Mesenteric fat pad (tissue), 1 donor: Measurements from ENCODE around the gene TSPAN13. TPM values are rescaled to one million over a fixed set of nuclear protein-coding genes. Genes with fewer than 3 reads are reported as not detected.

Experiments
- DNase-seq: peaks from one replicate; pipeline ENCODE4 v3.0.0-alpha.2; 2020; ENCODE audit warnings: low spot score
- total RNA-seq: library from RNA; stranded (reverse); fragmentation: NEBNext Ultra II Directional; extraction: Animal tissue kit (Norgen Biotek cat#: 25700); gene quantifications from one replicate; pipeline ENCODE4 v1.2.1, GENCODE V29; 2021
- donor health status: DM: yes; HTN: yes; CAD: no.

Gene TSPAN13
- total RNA-seq, 1 donor from 2014 or later, result 49.9 TPM

DNA sequence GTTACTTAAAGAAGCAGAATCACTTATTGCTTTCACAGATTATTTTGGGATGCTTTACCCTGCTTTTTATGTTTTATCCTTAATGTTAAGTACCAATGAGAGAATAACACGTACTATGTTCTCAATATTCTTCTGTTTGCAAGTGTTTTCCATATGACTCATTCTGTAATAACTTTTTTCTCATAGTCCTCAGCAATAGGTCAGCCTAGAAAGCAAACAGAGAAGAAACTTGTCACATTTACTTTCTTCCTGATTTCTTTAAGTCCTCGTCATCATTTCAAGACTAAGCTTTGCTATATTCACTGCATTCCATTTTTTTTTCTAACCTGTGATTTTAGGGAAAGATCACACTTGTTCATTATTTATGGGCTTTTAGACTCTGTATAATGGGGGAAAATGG is 58.0 kb downstream of the TSPAN13 start:
- no peak for DNase-seq

DNA sequence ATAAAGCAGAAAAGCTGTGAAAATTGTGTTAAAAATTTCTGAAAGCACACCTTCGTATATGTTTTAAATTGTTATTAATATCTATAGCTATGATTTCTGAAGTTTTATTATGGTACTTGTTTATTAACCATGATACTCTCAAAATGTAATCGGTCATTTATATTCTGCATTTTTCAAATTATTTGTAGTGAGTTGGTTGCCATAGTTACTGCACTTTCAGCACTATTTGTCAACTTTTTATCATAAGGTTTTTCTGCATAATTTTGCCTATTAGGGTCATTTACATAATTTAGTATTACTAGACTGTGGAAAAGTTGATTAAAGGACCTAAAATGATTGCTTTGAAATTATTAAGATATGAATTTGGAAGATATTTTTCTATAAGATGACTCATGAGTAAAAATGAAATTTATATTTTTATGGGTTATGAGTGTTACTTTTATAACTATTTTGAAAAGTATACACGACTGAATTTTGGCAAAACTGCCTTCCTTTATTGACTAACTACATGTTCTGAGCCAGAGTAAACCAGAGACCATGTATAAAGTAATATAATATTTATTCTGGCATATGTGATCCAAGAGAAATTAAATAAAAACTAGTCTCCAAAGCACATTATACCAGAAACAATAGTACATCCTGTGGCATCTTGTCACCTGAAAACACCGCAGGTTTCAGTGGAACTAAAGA is 59.1 kb downstream of the TSPAN13 start:
- no peak for DNase-seq

DNA sequence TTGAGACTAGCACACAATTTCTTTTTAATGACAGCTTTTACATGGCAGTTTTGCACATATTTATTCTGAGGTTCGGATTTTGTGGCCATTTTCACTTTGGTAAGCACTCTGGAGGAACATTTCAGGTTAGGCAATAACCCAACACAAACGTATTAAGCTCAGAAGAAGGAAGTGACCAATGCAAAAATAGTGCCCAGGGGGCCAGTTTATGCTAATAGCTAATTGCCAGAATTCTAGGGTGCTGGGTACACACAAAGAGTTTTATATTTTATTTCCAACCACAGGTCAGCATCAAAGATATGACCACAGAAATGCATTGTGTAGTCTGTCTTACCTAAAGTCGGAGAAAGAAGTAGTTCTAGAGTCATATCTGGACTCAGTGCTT is 59.7 kb downstream of the TSPAN13 start:
- no peak for DNase-seq

DNA sequence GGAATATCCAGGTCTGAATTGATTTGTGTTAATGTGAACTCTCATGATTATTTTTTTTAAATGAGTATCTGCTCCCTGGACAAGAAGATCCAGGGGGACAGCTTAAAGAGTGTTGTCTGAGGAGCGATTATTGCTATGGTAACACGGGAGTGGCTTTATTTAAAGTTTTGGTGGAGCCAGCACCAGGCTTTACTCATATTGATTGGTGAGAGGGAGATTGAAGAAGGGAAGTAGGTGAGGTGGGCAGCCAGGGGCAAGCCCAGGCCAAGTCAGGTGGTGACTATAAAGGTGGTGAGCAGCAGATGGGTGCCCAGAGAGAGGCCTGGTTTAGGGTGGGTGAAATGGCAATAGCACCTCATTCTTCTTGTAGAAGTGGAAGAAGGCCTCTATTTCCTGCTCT is 61.4 kb downstream of the TSPAN13 start:
- DNase-seq, result no peak

DNA sequence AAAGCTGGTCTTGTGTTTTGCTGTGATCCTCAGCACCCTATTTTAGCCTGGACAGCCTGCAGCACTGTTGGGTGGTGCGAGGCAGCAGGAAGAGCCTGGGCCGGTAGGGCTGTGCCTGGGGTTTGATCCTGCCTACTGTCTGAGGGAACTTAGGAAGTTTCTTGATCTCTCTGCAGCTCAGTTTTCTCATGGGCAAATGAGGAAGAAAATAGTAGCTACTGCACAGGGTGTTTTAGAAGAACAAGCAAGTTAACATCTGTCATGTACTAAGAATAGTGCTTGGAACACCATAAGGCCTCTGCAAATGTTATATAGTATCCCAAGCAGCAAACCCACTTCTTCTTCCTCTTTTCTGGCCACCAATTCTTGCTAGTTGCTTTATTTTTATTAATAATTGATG is 63.3 kb downstream of the TSPAN13 start:
- DNase-seq, result no peak

DNA sequence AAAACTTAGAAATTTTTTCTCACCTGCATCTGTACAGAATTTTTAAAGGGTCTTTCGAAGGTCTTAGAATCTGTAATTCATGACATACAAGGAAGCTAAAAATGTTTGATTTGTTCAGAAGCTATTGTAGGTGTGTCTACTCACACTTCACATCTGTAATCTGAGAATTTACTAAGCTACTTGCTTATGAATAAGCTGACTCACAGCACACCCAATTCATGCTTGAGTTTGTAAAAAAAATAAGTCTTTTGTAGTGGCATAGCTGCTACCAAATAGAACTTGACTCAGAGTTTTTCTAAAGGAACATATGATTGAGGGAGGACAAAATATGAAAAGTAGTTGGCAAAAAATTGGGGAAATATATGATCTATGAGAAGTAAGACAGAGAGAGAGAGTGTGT is 64.0 kb downstream of the TSPAN13 start:
- no peak for DNase-seq

DNA sequence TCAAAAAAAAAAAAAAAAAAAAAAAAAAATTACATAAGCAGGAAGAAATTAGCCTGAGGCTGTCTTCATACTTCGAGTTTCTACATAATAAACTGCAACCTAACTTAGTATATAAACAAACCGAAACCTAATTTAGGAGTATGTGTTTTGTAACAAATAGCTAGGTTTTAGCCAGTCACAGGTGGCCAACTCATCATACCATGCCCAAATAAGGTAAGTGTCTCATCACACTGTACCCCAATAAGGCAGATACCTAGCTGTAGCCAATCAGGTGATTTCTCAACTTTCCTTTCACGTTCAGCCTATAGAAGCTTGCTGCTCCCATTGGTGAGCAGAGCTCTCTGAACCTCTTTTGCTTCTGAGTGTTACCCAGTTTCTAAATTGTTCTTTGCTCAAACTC is 65.2 kb downstream of the TSPAN13 start:
- no peak for DNase-seq

DNA sequence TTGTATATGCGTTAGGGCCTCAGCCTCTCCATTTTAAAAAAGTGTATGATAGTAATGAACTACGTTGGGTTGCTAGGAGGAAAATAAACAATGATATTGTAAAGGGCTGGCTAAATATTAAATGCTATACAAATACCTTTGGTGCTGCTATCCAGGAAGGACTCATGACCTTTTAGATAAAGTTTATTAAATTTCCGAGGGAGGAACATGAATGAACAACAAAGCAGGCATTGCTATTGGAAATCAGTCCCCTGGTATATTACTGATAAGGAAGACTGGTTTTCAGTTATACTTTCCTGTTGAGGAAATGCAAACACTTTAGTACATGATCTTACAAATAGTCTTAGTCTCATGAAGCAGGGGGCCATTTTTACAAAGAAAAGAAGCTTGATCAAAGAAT is 68.5 kb downstream of the TSPAN13 start:
- no peak for DNase-seq

DNA sequence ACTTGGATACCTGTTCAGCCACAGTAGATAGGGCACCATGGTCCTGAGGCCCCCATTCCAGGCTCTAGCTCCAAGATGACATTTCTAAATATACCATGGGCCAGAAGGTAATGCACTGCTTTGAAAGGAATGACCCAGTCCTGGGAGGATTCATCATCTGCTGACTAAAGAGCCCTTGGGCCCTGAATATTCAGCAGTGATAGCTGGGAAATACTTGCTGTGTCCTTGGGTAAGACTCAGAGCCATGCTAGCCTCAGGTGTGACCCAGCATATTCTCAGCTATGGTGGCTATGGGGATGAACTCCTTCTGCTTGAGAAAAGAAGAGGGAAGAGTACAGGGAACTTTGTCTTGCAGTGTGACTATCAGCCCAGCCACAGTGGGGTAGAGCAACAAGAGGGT is 72.5 kb downstream of the TSPAN13 start:
- no peak for DNase-seq

DNA sequence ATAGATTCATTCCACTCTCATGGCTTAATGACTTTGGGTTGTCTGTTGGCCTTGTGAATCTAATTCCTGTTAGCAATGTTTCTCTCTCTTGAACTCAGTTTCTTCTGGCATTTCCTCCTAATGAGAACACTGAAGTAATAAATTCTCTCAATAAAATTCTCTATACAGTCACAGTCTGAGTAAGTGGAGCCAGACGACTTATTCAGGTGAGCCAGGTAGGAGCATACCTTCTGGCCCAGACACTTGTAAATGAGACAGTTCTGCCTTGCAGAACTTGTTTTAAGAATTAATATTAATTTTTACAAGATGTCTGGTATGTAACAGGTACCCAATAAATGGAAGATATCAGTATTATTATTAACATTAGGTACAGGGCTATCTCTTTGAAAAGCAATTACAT is 79.8 kb downstream of the TSPAN13 start:
- DNase-seq, result no peak

Other genes starting within 250 kb of the TSPAN13 start
- gene LRRC72, start 226.9 kb upstream of the TSPAN13 start, total RNA-seq, result not detected
- gene ANKMY2, start 108.0 kb upstream of the TSPAN13 start, total RNA-seq, result 14.9 TPM
- 41.9 TPM for gene BZW2, start 107.6 kb upstream of the TSPAN13 start, total RNA-seq
- gene AGR2, start 51.2 kb downstream of the TSPAN13 start, total RNA-seq, result 0.29 TPM
- gene AGR3, start 128.2 kb downstream of the TSPAN13 start, total RNA-seq, result not detected